ENCODE measurements around the gene CHCHD6. TPM values are rescaled to one million over a fixed set of nuclear protein-coding genes. Genes with fewer than 3 reads are reported as not detected.

CHCHD6 gene
- total RNA-seq, 3 donors from 2014 or later (not counting 1 experiment from before 2014, with no cell fraction given): 5.3 to 9.9 (median 8.3) TPM

DNA sequence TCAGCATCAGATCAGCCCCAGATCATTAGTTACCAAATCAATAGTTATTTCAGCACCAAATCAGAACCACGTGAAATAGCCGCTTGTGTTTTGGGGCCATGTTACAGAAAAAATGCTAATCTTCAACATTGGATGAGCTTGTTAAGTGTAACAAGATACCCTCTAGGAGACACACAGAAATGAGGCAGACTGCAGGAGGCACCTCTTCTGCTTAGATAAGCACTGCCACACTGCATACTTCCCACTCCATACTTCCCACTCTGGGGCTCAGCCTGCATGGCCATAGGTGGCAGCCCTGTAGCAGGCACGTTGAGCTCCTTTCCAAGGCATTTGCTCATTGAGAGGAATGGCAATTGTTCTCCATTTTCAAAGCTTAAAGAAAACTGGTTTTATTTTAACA, 73.3 kb downstream of the CHCHD6 start:
- ATAC-seq: no peak
- WGBS (ENCODE audit: insufficient coverage): 98% methylated on average over 3 of the region's 3 CpGs
- no peak overlapping the region for H3K4me3 ChIP-seq (ENCODE audit: low read length)

DNA sequence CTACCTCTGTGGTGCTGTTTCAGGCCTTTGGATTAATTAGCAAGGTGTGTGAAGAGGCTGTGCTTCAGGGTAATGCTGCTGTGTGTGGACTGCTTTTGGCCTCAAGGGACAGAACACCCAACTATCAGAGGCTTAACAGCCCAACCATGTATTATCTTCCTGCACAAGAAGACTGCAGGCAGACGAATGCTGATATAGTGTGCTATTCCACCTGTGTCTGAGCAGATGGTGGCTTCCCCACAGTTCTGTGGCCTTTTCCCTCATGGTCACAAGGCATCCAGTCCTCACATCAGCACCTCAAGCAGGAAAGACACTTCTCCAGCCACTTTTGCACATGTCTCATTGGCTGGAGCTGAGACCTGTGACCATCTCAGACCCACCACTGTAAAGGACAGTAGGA, 76.6 kb downstream of the CHCHD6 start:
- intact Hi-C loops (cut with micrococcal nuclease): no loop called here
- Histone ChIP-seq H3K27me3 (ENCODE audit: control insufficient read depth, insufficient read depth, low read length) (no peaks in the 10 kb centered on the region), H3K9me3 (ENCODE audit: control insufficient read depth, insufficient read depth, low read length) (no peaks in the 10 kb centered on the region), H3K36me3 (ENCODE audit: control insufficient read depth, insufficient read depth, low read length) (no peaks in the 10 kb centered on the region), H3K4me3 (ENCODE audit: low read length) (no peak overlapping the region), H3K4me1 (ENCODE audit: control insufficient read depth, insufficient read depth, low read length) (no peaks in the 10 kb centered on the region), H3K27ac (ENCODE audit: low read length) (no peak overlapping the region)
- TF ChIP-seq, protein P1, sequence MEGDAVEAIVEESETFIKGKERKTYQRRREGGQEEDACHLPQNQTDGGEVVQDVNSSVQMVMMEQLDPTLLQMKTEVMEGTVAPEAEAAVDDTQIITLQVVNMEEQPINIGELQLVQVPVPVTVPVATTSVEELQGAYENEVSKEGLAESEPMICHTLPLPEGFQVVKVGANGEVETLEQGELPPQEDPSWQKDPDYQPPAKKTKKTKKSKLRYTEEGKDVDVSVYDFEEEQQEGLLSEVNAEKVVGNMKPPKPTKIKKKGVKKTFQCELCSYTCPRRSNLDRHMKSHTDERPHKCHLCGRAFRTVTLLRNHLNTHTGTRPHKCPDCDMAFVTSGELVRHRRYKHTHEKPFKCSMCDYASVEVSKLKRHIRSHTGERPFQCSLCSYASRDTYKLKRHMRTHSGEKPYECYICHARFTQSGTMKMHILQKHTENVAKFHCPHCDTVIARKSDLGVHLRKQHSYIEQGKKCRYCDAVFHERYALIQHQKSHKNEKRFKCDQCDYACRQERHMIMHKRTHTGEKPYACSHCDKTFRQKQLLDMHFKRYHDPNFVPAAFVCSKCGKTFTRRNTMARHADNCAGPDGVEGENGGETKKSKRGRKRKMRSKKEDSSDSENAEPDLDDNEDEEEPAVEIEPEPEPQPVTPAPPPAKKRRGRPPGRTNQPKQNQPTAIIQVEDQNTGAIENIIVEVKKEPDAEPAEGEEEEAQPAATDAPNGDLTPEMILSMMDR (IDR thresholded peaks at IDR 0.05): no peak
- Mint-ChIP-seq H3K27ac (no peak overlapping the region), H3K27me3 (ENCODE audit: low read depth in 2 of 2) (no peaks in the 10 kb centered on the region), H3K36me3 (no peaks in the 10 kb centered on the region), H3K9me3 (no peaks in the 10 kb centered on the region), H3K4me3 (no peak overlapping the region), H3K4me1 (peaks cover 0 to 9% of the 10 kb centered on the region in 2 donors)
- ATAC-seq (no peak), DNase-seq (no peak)
- WGBS (ENCODE audit: insufficient coverage): 94% methylated on average over 1 of the region's 1 CpG

More for the DNA sequence above, 73.3 kb downstream of the CHCHD6 start:
- Mint-ChIP-seq H3K4me3 (no peak overlapping the region), H3K4me1 (no peaks in the 10 kb centered on the region), H3K36me3 (peaks cover 4% of the 10 kb centered on the region), H3K27me3 (ENCODE audit: low read depth in 2 of 2) (no peaks in the 10 kb centered on the region), H3K27ac (no peak overlapping the region), H3K9me3 (peaks cover 0 to 1% of the 10 kb centered on the region in 2 donors)
- no peaks in the 10 kb centered on the region for H3K27me3 ChIP-seq (ENCODE audit: control insufficient read depth, insufficient read depth, low read length)
- DNase-seq: no peak
- intact Hi-C loops (cut with micrococcal nuclease): no loop called here
- TF ChIP-seq, protein P1 (IDR thresholded peaks at IDR 0.05): no peak
- H3K4me1 ChIP-seq (ENCODE audit: control insufficient read depth, insufficient read depth, low read length): no peaks in the 10 kb centered on the region
- no peaks in the 10 kb centered on the region for H3K36me3 ChIP-seq (ENCODE audit: control insufficient read depth, insufficient read depth, low read length)
- H3K9me3 ChIP-seq (ENCODE audit: control insufficient read depth, insufficient read depth, low read length): peaks cover 5% of the 10 kb centered on the region
- H3K27ac ChIP-seq (ENCODE audit: low read length): no peak overlapping the region

DNA sequence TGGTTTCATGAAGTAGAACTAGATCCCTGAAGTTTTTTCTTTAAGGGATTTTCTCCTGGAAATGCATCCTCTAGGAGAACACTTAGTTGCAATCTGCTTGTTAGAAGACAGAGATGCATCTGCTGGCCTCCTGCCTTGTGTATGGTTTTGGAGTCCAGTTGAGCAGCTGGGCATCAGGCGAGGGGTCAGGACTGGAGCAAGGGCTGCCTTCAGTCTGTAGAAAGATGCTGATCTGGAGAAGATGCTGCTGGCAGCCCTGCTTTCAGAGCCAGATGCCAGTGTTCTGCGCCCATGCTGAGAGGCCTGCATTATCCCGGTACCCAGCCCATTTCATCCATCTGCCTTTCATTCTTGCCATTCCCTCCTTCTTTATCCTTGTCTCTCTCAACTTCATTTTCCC, 77.4 kb downstream of the CHCHD6 start:
- WGBS (ENCODE audit: insufficient coverage): 98% methylated on average over 3 of the region's 3 CpGs
- Mint-ChIP-seq H3K27me3 (ENCODE audit: low read depth in 2 of 2) (no peaks in the 10 kb centered on the region), H3K9me3 (no peaks in the 10 kb centered on the region), H3K27ac (no peak overlapping the region), H3K36me3 (no peaks in the 10 kb centered on the region), H3K4me1 (peaks cover 0 to 9% of the 10 kb centered on the region in 2 donors), H3K4me3 (no peak overlapping the region)
- intact Hi-C loops (cut with micrococcal nuclease): no loop called here
- no peaks in the 10 kb centered on the region for H3K27me3 ChIP-seq (ENCODE audit: control insufficient read depth, insufficient read depth, low read length)
- H3K36me3 ChIP-seq (ENCODE audit: control insufficient read depth, insufficient read depth, low read length): no peaks in the 10 kb centered on the region
- DNase-seq (no peak), ATAC-seq (no peak)
- H3K4me1 ChIP-seq (ENCODE audit: control insufficient read depth, insufficient read depth, low read length): no peaks in the 10 kb centered on the region
- no peak overlapping the region for H3K27ac ChIP-seq (ENCODE audit: low read length)
- H3K4me3 ChIP-seq (ENCODE audit: low read length): no peak overlapping the region
- no peaks in the 10 kb centered on the region for H3K9me3 ChIP-seq (ENCODE audit: control insufficient read depth, insufficient read depth, low read length)
- TF ChIP-seq, protein P1 (IDR thresholded peaks at IDR 0.05): no peak

DNA sequence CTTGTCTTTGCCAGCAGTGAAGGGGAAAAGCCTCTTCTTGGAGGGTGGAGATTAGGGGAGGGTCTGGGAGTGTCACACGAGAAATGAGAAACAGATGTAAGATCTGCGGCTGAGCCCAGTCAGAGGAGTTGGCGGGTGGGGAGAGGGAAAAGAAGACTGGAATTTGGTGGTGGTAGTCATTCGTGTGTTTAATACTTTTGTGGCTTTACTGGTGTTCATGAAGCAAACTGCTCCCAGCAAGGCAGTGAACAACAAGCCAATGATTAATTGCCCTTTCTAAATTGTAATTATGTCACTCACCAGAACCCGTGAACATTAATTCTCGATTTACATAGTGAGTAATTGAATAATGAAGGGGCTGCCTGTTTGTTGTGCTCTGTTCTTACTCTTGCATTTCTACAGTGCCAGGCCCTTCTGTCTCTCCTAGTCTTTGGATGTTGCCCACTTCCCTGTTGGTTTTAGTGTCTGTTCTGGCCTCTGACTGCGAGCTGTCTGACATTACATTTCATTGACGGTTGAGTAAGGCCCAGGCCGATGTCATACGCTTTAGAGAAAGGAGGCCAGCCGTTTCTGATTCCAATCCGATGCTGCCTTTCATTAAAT, 78.0 kb downstream of the CHCHD6 start:
- TF ChIP-seq, protein P1 (IDR thresholded peaks at IDR 0.05): no peak

More for the DNA sequence above, 78.0 kb downstream of the CHCHD6 start:
- peaks cover 0 to 9% of the 10 kb centered on the region in 2 donors for H3K4me1 Mint-ChIP-seq
- ATAC-seq (no peak), DNase-seq (no peak)
- no peaks in the 10 kb centered on the region for H3K36me3 ChIP-seq (ENCODE audit: control insufficient read depth, insufficient read depth, low read length)
- no peaks in the 10 kb centered on the region for H3K9me3 ChIP-seq (ENCODE audit: control insufficient read depth, insufficient read depth, low read length)
- no peak overlapping the region for H3K4me3 ChIP-seq (ENCODE audit: low read length)
- H3K4me1 ChIP-seq (ENCODE audit: control insufficient read depth, insufficient read depth, low read length): no peaks in the 10 kb centered on the region
- H3K9me3 Mint-ChIP-seq: no peaks in the 10 kb centered on the region
- 96% methylated on average over 12 of the region's 12 CpGs for WGBS (ENCODE audit: insufficient coverage)
- H3K4me3 Mint-ChIP-seq: no peak overlapping the region
- no peak overlapping the region for H3K27ac Mint-ChIP-seq
- H3K27ac ChIP-seq (ENCODE audit: low read length): no peak overlapping the region
- no peaks in the 10 kb centered on the region for H3K27me3 Mint-ChIP-seq (ENCODE audit: low read depth in 2 of 2)
- no peaks in the 10 kb centered on the region for H3K27me3 ChIP-seq (ENCODE audit: control insufficient read depth, insufficient read depth, low read length)
- intact Hi-C loops (cut with micrococcal nuclease): no loop called here
- no peaks in the 10 kb centered on the region for H3K36me3 Mint-ChIP-seq
